DMS114 treated with DMSO at 0.1 percent for 48 hours (cell line): ENCODE measurements around the gene GALNT14.

Experiments used
- DNase-seq: peaks from one replicate; lab custom pipeline; 2025; ENCODE audit not compliant: unreplicated experiment; lab: John Stamatoyannopoulos, UW

Gene GALNT14

DNA sequence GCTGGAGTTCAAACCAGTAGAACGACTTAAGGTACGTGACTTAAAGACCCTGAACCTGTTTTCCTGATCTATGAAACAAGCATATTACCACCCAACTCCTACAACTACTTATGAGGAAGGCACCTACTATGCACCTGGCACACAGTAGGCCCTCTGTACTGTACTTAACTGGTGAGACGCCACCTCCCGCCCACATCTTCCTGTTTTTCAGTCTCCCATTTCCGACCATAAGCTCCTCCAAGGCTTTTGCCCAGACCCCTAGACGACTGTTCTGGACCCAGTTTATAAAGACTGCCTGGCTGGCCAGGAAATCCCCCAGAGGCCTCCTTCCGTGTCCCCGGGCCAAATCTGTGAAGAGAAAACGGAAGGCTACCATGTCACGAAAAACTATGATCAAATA lies 1.5 kb downstream of the GALNT14 start:
- no peak for DNase-seq

DNA sequence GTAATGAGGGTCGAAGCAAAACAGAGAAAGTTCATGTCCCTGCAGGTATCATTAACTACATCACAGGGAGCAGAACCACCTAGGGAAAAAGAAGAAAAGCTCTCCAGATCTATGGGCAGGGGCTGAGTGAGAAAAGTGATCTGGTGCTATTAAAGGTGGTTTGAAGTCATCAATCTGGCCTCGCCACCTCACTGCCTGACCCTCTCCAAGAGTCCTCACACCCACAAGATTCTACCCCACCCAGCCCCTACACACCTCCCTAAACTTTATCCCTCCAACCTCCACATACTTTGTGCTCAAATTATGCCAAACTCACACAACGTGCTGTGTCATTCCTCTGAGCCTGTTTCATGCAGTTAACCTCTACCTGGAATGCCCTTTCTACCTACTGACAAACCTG lies 2.2 kb downstream of the GALNT14 start:
- DNase-seq: no peak

GRCh38 chr2:31134480-31134879 lies 3.8 kb downstream of the GALNT14 start:
- no peak for DNase-seq

DNA sequence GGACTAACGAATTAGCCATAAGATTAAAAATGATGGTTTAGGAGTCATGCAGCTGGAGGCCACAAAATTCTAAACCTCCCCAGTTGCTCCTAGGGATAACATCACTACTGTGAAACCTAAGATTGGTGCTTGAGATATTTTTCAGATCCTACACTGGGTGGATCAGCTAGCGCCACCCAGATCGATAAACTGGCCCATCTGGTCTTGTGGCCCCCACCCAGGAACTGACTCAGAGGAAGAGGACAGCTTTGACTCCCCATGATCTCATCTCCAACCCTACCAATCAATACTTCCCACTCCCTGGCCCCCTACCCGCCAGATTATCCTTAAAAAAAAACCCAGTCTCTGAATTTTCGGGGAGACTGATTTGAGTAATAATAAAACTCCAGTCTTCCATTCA lies 5.5 kb downstream of the GALNT14 start:
- DNase-seq: no peak

DNA sequence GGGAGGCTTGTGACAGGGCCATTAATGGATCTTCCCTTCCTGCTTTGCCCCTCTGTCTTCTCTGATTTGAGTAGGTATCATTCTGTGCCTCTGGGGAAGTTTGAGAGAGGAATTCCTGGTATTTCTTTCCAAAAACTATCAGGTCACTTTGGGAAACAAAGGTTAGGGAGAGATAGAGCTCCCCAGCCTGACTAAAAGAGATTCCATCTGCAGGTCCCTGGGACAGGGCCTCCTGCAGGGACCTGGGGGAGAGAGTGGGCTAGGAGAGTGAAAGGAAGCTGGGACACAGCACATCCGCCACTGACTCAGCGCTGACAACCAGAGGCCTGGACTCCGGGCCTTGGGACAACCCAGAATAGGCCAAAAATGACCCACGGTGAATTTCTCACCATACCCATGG lies 6.4 kb downstream of the GALNT14 start:
- no peak for DNase-seq

DNA sequence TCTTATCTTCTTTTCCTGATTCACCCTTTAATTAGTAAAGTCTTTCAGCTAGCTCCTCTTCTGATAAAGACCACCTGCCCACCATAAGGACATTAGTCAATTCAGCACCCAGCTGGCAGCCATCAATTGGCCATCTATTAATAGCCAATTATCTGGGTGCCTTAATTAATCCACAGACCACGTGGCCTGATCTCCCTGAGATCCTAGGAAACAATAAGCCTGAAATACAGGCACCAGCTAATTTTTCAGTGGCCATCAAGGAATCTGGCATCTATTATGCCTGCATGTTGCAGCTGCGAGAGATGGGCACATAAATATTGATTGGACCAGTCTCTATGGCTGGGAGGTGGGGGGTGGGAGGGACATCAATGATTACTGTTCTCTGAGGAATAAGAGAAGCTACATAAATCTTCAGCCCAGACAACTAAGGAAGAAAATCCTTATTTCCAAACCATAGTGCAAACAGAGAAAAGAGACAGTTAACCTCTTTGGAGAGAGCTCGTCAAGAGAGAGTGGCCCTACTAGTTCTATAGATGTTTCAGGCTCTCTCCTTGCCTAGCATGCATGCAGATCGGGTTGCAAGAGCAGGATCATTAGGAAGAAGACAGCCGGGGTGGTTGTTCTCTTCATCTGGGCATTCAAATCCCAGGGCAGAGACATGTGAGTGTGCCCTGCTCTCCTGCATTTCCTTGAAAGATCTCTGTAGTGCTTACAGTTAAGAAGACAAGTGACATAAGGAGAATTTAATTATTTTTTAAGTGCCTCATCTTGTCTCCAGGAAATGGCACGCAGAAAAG lies 8.7 kb downstream of the GALNT14 start:
- DNase-seq: no peak

GRCh38 chr2:31127931-31128330 lies 10.3 kb downstream of the GALNT14 start:
- no peak for DNase-seq

DNA sequence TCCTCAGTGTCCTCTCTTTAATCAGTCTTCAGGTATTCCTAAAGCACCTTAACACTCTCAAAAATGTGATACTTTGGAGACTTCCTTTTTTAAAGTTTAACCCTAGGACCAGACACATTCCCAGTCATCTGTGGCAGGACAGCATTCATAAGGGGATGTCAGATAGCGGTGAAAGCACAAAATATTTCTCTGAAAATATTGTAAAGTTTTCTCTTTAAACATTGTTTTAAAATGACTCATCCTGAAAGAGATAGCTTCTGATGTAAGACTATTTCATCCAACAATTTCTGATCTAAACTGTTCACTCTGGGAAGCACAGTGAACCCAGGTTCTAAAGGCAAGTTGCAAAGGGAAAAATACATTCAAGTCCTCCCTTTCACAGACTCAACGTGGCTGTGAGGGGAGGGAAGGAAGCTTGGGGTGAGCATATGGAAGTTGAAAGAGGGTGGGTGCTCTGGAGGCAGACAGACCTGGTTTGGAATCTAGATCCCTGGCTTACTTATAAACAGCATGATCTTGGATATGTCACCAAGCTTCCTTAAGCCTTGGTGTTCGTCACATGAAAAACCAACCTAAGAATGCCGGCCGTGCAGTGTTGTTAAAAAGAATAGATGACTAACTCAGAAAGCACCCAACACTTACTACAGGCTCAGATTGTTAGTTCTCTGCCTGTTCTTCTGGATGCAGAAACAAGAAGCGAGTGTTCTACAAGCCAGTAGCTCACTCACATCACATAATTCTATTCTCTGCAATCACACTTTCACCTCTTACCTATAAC lies 12.1 kb downstream of the GALNT14 start:
- no peak for DNase-seq

DNA sequence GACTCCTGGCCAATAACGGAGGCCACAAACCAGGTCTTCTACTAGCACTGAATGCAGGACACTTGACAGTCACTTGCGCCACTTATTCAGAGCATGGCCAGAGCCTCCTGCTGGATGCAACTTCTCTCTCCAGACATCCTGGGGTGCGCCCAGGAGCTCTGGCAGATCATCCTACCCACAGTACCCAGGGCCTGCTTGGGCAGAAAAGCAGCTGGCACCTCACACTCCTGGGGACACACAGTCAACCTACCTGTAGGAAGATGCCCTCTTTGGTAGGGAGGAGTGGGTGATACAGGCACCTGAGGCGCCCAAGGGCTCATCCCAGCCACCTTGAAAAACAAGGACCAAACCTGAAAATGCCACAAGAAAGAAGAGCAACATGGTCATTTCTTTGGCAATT lies 13.3 kb downstream of the GALNT14 start:
- DNase-seq: no peak

DNA sequence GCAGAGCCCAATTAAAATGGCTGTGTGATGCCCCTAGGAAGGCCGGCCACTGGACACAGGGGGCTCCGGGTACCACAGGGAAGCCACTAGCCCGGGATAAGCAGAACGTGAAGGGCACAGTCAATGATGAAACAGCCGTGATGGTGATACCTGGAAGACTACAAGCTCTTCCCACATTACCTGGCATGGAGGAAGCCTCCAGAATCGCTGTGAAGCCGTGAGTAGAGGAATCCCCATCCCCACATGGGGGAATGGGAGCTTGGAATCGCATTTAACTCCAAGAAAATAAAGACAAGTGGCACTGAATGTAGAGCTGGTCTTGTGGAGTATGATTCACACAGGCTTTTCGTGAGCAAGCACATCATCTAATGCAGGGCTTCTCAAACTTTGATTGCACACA lies 16.1 kb downstream of the GALNT14 start:
- no peak for DNase-seq

DNA sequence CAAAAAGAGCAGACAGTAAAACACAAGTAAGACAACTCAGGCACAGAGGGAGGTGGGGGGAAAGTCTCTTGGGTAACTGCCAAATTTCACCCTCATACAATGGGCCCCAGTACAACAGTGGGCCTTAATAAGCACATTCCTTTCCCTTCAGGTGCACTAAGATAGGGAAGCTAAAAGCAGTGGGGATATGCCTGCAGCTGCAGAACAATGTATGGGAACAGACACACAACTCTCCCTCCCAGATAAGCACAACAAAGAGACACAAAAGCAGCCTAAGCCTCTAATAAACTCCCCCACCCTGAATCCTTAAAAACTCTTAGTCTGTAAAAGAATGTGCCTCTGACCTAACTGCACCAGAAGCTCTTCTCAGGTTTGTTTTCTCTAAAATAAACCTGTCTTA lies 24.5 kb downstream of the GALNT14 start:
- DNase-seq: no peak

DNA sequence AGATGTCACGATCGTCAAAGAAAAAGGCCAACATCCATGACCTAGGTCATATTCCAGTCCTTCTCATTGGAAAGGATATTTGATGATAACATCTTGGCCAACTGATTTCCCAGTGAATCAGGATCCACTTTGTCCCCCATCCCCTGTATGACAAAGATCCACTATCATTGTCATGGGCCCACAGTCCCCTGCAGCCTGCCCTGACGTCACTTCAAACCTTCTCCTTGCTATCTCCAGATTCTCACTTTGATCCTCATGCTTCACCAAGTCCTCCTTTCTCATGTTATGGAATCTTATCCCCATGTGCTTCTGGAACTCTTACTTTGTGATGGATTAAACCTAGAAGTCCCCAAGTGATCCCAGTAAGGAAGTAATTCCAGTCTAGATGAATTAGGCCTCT lies 25.7 kb downstream of the GALNT14 start:
- DNase-seq: no peak

DNA sequence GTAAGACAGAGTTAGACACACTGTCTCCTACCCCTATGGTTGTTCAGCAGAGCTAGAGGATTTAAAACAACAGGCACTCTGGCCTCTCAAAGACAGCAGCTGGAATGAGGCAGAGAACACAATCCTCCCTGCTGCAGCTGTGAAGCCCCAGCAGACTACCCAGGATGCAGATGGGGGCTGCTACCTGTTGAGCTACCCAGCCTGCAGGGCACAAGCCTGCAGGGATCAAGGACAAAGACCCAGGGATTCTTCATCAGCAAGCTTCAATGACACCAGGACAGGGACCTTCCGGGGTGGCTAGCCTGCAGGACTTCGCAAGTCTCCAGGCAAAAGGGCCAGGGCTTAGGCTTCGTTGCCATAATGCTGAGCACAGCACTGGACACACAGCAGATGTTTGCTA lies 27.2 kb downstream of the GALNT14 start:
- DNase-seq: no peak

DNA sequence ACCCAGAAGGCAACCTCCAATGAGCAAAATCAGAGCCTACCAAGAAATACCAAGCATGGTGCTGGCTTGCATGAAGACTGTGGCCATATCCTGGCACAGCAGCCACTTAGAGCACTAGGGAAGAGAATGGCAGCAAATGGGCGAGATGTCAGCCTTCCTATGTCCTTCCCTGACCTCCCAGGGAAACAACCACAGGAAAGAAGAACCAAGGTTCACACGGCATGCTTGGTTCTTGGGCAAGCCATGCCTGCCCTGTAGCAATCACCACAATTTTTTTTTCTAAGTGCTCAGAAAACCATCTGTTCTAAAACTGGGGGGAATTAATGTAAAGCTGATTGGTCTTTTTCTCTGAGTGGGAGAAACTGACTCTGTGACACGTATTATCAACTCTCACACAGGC lies 27.8 kb downstream of the GALNT14 start:
- DNase-seq: no peak

DNA sequence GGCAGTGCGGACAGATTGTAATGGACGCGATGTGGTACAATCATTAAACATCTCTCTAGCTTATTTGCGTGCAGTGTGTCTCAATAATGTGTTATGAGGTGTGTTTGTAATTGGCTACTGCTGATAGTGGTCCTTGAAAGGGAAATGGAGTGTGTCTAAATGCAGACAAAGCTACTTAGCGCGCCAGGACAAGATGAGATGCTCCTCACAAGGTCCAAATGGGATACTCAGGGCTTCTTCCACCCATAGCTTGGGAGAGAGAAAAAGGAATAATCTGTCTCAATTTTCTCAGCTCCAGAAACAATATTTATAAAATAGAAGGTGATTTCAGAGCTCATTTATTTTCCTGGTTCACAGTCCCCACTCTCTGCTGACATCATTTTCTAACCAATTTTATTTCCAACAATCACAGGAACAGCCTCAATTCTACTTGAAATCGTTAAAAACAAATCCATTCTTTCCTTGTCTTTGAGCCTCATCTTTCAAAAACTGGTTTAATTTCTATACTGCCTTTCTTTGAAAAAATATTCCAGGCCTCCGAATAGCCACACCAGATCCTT lies 28.5 kb downstream of the GALNT14 start:
- DNase-seq: no peak

GRCh38 chr2:31108561-31109286 lies 29.5 kb downstream of the GALNT14 start:
- DNase-seq: no peak

DNA sequence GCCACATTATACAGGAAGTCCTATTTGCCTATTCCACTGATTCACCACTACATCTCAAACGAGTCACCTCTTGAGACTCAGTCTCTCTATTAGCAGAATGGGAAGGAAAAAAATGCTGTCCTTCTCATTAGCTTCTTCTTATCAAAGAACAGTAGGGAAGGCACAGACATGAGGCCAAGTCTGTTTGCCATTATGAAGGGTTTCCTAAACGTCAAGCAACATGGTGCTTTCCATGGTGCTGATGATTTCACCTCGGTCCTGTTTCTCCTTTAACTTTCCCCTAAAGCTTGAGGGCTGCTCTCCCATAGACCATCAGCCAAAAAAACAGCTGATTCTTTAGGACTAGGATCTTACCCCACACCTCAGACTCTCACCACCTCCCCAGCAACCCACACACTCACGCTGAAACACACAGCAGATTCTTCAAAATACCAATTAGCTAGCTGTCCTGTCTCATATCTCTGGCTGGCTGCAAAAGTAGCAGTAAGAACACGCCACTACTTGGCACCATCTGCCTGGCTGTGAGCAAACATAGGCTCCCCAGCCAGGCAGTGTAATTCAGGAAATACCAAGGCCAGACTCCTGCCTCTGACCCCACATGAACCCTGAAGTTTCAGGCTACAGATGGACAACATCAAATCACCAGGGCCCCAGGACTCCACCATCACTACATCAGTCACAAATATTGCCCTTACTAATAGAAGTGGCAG lies 30.5 kb downstream of the GALNT14 start:
- DNase-seq: no peak

GRCh38 chr2:31101701-31102100 lies 36.5 kb downstream of the GALNT14 start:
- no peak for DNase-seq

GRCh38 chr2:31097962-31098613 lies 40.2 kb downstream of the GALNT14 start:
- DNase-seq: no peak

- no peak for DNase-seq
These were observed 48.1 kb downstream of the GALNT14 start for GRCh38 chr2:31090188-31090587.
